Stimulated activated naive B cell treated with anti-CD40 and anti-IgM and Interleukin-4, amounts not matched to agents 10 μg/mL and 1 μg/mL and 100 μg/mL, for 72 hours (primary cell): ENCODE measurements around the gene ENDOG.
"Not testable (repeated sequence)": the region's sequence is repeated elsewhere in the genome, so short reads cannot be mapped to it uniquely, and the experiment has no call there.

Source experiments
- ATAC-seq, 2 donors: fragments of 150-1000 bp; cut with Tn5 transposase; replicated peaks; 2 replicates each; pipeline ENCODE4 v1.10.0; 2021; ENCODE audit warnings: moderate library complexity in 1 of 2
- DNase-seq: peaks from one replicate; pipeline ENCODE4 v3.0.0; 2021
- H3K27ac Mint-ChIP-seq: one replicate; pipeline ENCODE4 v1.8.0; 2022; ENCODE audit warnings: mild to moderate bottlenecking, mixed read lengths
- H3K27me3 Mint-ChIP-seq, 2 donors: one replicate each; pipeline ENCODE4 v1.8.0; 2022; ENCODE audit warnings: mixed read lengths in 2 of 2
- H3K36me3 Mint-ChIP-seq, 2 donors: one replicate each; pipeline ENCODE4 v1.8.0; 2022; ENCODE audit warnings: mixed read lengths in 2 of 2, mild to moderate bottlenecking in 1 of 2
- H3K4me1 Mint-ChIP-seq, 2 donors: one replicate each; pipeline ENCODE4 v1.8.0; 2022; ENCODE audit warnings: mixed read lengths in 2 of 2, mild to moderate bottlenecking in 1 of 2
- H3K4me3 Mint-ChIP-seq, 2 donors: one replicate each; pipeline ENCODE4 v1.8.0; 2022; ENCODE audit warnings: mild to moderate bottlenecking in 2 of 2, mixed read lengths in 2 of 2, moderate library complexity in 1 of 2
- H3K9me3 Mint-ChIP-seq, 2 donors: one replicate each; pipeline ENCODE4 v1.8.0; 2022; ENCODE audit warnings: mixed read lengths in 2 of 2, mild to moderate bottlenecking in 1 of 2

ENDOG gene

GRCh38 chr9:128829477-128830251, 11.4 kb downstream of the ENDOG start, which contains the start of gene SPOUT1:
Gene SPOUT1, minus strand, starts transcription at chr9:128829794. Its CDS starts 14 bp downstream, at chr9:128829780.
- peaks cover 41 to 56% of the 10 kb centered on the region in 2 donors for H3K36me3 Mint-ChIP-seq

GRCh38 chr9:128833696-128834095, 15.4 kb downstream of the ENDOG start:
- ATAC-seq (no peak), DNase-seq (no peak)

More at GRCh38 chr9:128829477-128830251, 11.4 kb downstream of the ENDOG start, which contains the start of gene SPOUT1:
- Mint-ChIP-seq H3K9me3 (no peaks in the 10 kb centered on the region), H3K4me1 (peaks cover 13 to 30% of the 10 kb centered on the region in 2 donors), H3K4me3 (peak within 1 kb of the TSS; percentile 94 to 98), H3K27me3 (no peaks in the 10 kb centered on the region), H3K27ac (peak within 1 kb of the TSS; percentile 98)
- peak; percentile 99 for ATAC-seq
- DNase-seq = peak; percentile 91

GRCh38 chr9:128835246-128836210, 17.2 kb downstream of the ENDOG start:
- no peaks in the 10 kb centered on the region for H3K4me1 Mint-ChIP-seq
- DNase-seq = no peak
- no peak for ATAC-seq
- H3K9me3 Mint-ChIP-seq = no peaks in the 10 kb centered on the region
- no peaks in the 10 kb centered on the region for H3K27me3 Mint-ChIP-seq
- peaks cover 31 to 49% of the 10 kb centered on the region in 2 donors for H3K36me3 Mint-ChIP-seq
- no peak overlapping the region for H3K27ac Mint-ChIP-seq
- H3K4me3 Mint-ChIP-seq = no peak overlapping the region

More at GRCh38 chr9:128833696-128834095, 15.4 kb downstream of the ENDOG start:
- H3K4me1 Mint-ChIP-seq = peaks cover 5 to 12% of the 10 kb centered on the region in 2 donors
- no peaks in the 10 kb centered on the region for H3K9me3 Mint-ChIP-seq
- no peaks in the 10 kb centered on the region for H3K27me3 Mint-ChIP-seq
- H3K4me3 Mint-ChIP-seq = no peak overlapping the region
- peaks cover 38 to 54% of the 10 kb centered on the region in 2 donors for H3K36me3 Mint-ChIP-seq
- H3K27ac Mint-ChIP-seq = no peak overlapping the region

GRCh38 chr9:128836509-128837145, 18.3 kb downstream of the ENDOG start:
- Mint-ChIP-seq H3K27ac (no peak overlapping the region), H3K4me1 (no peaks in the 10 kb centered on the region), H3K27me3 (no peaks in the 10 kb centered on the region), H3K9me3 (no peaks in the 10 kb centered on the region), H3K4me3 (no peak overlapping the region), H3K36me3 (peaks cover 31 to 49% of the 10 kb centered on the region in 2 donors)
- ATAC-seq (no peak), DNase-seq (no peak)

- H3K27me3 Mint-ChIP-seq = no peaks in the 10 kb centered on the region
Measured at GRCh38 chr9:128838338-128838737, 20.0 kb downstream of the ENDOG start.

GRCh38 chr9:128840524-128840923, 22.2 kb downstream of the ENDOG start:
- Mint-ChIP-seq H3K27me3 (no peaks in the 10 kb centered on the region), H3K36me3 (peaks cover 21 to 33% of the 10 kb centered on the region in 2 donors), H3K4me1 (peaks cover 0 to 5% of the 10 kb centered on the region in 2 donors), H3K27ac (no peak overlapping the region), H3K9me3 (no peaks in the 10 kb centered on the region), H3K4me3 (no peak overlapping the region)
- DNase-seq (no peak), ATAC-seq (no peak)

More at GRCh38 chr9:128838338-128838737, 20.0 kb downstream of the ENDOG start:
- H3K9me3 Mint-ChIP-seq = no peaks in the 10 kb centered on the region
- H3K4me3 Mint-ChIP-seq = no peak overlapping the region
- H3K27ac Mint-ChIP-seq = no peak overlapping the region
- DNase-seq (no peak), ATAC-seq (no peak)
- peaks cover 0 to 3% of the 10 kb centered on the region in 2 donors for H3K4me1 Mint-ChIP-seq
- peaks cover 30 to 47% of the 10 kb centered on the region in 2 donors for H3K36me3 Mint-ChIP-seq

DNA sequence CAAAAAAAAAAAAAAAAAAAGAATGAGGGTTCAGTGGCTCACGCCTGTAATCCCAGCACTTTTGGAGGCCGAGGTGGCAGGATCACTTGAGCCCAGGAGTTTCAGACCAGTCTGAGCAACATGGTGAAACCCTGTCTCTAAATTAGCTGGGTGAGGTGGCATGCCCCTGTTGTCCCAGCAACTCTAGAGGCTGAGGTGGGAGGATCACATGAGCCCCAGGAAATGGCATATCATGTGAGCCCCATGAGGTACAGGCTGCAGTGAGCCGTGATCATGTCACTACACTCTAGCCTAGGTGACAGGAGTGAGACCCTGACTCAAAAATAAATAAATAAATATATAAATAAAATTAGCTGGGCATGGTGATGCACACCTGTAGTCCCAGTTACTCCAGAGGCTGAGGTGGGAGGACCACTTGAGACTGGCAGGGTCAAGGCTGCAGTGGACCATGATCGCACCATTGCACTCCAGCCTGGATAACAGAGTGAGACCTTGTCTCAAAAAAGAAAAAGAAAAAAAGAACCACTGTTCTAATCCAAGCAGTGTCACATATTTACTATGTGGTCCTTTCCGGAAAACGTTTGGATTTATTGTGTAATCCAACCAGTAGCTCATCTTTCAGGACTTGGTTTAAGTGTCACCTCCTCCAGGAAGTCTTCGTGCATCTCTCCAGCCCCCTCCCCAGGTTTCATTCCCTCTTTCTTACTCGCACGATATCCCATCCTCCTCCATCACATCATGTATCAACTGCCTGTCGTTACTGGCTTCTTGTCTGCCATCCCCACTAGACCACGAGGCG, 23.6 kb downstream of the ENDOG start:
- peaks cover 17 to 23% of the 10 kb centered on the region in 2 donors for H3K36me3 Mint-ChIP-seq
- ATAC-seq = peak; percentile 36 to 58
- H3K27me3 Mint-ChIP-seq = no peaks in the 10 kb centered on the region
- H3K27ac Mint-ChIP-seq = no peak overlapping the region
- peaks cover 0 to 5% of the 10 kb centered on the region in 2 donors for H3K4me1 Mint-ChIP-seq
- H3K9me3 Mint-ChIP-seq = no peaks in the 10 kb centered on the region
- no peak overlapping the region for H3K4me3 Mint-ChIP-seq
- DNase-seq = no peak

DNA sequence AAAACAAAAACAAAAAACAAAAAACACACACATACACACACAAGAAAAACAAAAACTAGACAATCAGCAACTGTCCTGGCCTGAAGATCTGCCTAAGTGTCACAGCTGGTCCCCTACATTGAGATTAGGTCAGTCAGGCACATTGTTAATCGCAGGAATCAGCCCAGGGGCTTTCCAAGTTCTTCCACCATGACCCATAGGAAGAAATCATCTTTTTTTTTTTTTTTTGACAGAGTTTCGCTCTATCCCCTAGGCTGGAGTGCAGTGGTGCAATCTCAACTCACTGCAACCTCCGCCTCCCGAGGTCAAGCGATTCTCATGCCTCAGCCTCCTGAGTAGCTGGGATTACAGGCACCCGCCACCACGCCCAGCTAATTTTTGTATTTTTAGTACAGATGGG, 24.9 kb downstream of the ENDOG start:
- DNase-seq, H3K9me3 Mint-ChIP-seq, H3K4me1 Mint-ChIP-seq, H3K4me3 Mint-ChIP-seq, H3K27ac Mint-ChIP-seq, ATAC-seq, H3K27me3 Mint-ChIP-seq: not testable (repeated sequence)
- H3K36me3 Mint-ChIP-seq = peaks cover 20 to 26% of the 10 kb centered on the region in 2 donors

DNA sequence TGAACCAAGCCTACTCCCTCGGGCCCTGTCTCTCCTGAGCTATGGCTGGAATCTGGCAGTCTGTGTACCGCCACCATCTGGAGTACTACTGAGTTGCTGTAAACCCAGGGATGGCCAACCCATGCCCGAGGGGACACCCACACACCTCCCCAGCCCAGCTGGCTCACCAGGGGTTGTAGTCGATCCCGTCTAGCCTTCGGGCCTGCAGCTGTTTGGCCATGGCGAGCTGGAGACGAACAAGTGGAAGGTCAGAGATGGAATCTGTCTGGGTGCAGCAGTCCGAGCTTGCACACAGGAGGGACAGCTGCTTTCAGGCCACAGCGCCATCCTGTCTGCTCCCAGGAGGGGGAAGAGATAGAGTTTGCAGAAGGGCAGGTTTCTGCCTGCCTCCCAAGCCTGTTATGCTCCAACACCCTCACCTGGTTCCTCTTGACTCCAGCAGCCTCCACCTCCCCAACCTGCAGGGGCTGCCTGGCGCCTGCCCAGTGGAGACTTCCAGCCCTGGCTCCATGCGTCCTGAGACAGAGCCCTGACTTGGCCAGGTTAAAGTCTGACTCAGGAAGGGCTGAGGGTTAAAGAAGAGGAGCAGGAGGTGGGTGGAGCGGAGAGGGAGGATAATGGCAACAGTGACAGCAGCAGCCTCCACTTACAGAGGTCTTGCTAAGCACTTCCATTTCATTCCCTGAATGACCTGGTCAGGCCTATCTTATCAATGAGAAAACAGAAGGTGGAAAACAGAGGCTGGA, 27.1 kb downstream of the ENDOG start:
- Mint-ChIP-seq H3K27ac (no peak overlapping the region), H3K4me3 (no peak overlapping the region), H3K4me1 (peaks cover 0 to 5% of the 10 kb centered on the region in 2 donors), H3K36me3 (peaks cover 18 to 28% of the 10 kb centered on the region in 2 donors), H3K9me3 (peaks cover 0 to under 1% of the 10 kb centered on the region in 2 donors), H3K27me3 (no peaks in the 10 kb centered on the region)
- ATAC-seq = no peak
- DNase-seq = no peak

- Mint-ChIP-seq H3K27me3 (no peaks in the 10 kb centered on the region), H3K4me1 (peaks cover 0 to 5% of the 10 kb centered on the region in 2 donors), H3K9me3 (peaks cover 7 to 13% of the 10 kb centered on the region in 2 donors), H3K4me3 (no peak overlapping the region), H3K27ac (no peak overlapping the region), H3K36me3 (peaks cover 31 to 41% of the 10 kb centered on the region in 2 donors)
- ATAC-seq = no peak
- DNase-seq = no peak
Measured at GRCh38 chr9:128846680-128847030, 28.4 kb downstream of the ENDOG start.

DNA sequence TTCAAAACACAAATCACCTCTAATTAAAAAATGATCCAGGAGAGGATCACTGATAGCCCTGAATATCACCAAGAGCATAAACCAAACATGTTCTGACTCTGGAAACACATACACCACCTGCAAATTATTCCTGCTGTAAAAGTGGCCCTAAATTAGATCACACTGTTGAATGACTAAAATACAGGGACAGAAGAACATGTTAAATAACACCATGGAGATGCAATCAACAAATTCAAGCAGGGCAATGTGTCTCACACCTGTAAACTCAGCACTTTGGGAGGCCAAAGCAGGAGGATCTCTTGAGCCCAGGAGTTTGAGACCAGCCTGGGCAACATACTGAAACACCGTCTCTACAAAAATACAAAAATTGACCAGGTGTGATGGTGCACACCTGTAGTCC, 29.5 kb downstream of the ENDOG start:
- Mint-ChIP-seq H3K4me3 (no peak overlapping the region), H3K27me3 (no peaks in the 10 kb centered on the region), H3K27ac (no peak overlapping the region), H3K36me3 (peaks cover 25 to 35% of the 10 kb centered on the region in 2 donors), H3K4me1 (peaks cover 0 to 2% of the 10 kb centered on the region in 2 donors), H3K9me3 (peaks cover 7 to 14% of the 10 kb centered on the region in 2 donors)
- no peak for DNase-seq
- no peak for ATAC-seq

DNA sequence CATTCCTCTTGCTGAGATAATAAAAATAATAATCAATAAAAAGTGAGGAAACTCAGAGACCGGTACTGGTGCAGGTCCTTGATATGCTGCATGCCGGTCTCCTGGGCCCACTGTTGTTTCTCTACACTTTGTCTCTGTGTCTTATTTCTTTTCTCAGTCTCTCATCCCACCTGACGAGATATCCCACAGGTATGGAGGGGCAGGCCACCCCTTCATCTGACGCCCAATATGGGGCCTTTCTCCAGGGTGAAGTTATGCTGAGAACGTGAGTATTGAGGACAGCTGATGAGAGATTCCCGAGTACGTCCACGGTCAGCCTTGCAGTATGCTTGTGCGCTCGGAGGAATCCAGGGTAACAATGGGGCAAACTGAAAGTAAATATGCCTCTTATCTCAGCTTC, 32.7 kb downstream of the ENDOG start:
- peak overlapping the region; percentile 57 for H3K27ac Mint-ChIP-seq
- H3K4me3 Mint-ChIP-seq, ATAC-seq, H3K27me3 Mint-ChIP-seq, DNase-seq, H3K4me1 Mint-ChIP-seq: not testable (repeated sequence)
- H3K36me3 Mint-ChIP-seq = peaks cover 23 to 29% of the 10 kb centered on the region in 2 donors
- peaks cover 7 to 14% of the 10 kb centered on the region in 2 donors for H3K9me3 Mint-ChIP-seq
